Thoracic aorta (tissue), 2 donors: ENCODE data around the gene CTIF. TPM values are rescaled to one million over a fixed set of nuclear protein-coding genes. Genes with fewer than 3 reads are reported as not detected.

ENCODE experiments used
- ATAC-seq: fragments of 150-250 bp; one replicate; pipeline ENCODE4 v1.8.0; 2017; ENCODE audit warnings: low read depth; ENCODE audit not compliant: insufficient number of reproducible peaks, low FRiP score
- DNase-seq: peaks from one replicate; pipeline ENCODE4 v3.0.0-alpha.2; 2020; ENCODE audit warnings: low spot score
- H3K27ac ChIP-seq, 2 donors: fragments of 200-600 bp; sonication (generic); 1 replicate in 1 of 2; 2 replicates in 1 of 2; pipeline ENCODE4 v1.5.1; 2016; ENCODE audit warnings: mild to moderate bottlenecking in 2 of 2, moderate library complexity in 2 of 2
- H3K27me3 ChIP-seq: fragments of 200-600 bp; sonication (generic); replicated peaks from 2 replicates; pipeline ENCODE4 v1.6.0; 2016; ENCODE audit warnings: mild to moderate bottlenecking; ENCODE audit not compliant: insufficient read depth
- H3K36me3 ChIP-seq: fragments of 200-600 bp; sonication (generic); one replicate; pipeline ENCODE4 v1.5.1; 2016
- H3K4me1 ChIP-seq, 2 donors: fragments of 200-600 bp; sonication (generic); 1 replicate in 1 of 2; 2 replicates in 1 of 2; pipeline versions ENCODE4 v1.5.1 to v1.6.0; 2016; ENCODE audit warnings: low read depth in 2 of 2, mild to moderate bottlenecking in 1 of 2; ENCODE audit not compliant: control insufficient read depth in 1 of 2
- H3K4me3 ChIP-seq: fragments of 200-600 bp; sonication (generic); 2 replicates; pipeline ENCODE4 v1.5.1; 2016; ENCODE audit warnings: mild to moderate bottlenecking
- H3K9me3 ChIP-seq: fragments of 200-600 bp; sonication (generic); 2 replicates; pipeline ENCODE4 v1.5.1; 2016
- CTCF ChIP-seq: fragments of 200-600 bp; sonication (generic); IDR thresholded peaks from one replicate; pipeline ENCODE4 v1.5.1; 2019; ENCODE audit warnings: antibody characterized with exemption
- total RNA-seq, 2 donors: library from RNA; depleted of rRNA; stranded (reverse); fragments of >200 nt; gene quantifications; one replicate each; pipeline versions ENCODE4 v1.1.0 to v1.2.3, GENCODE V29; 2016

The CTIF gene
- total RNA-seq, 2 donors from 2014 or later, result 63.3 to 125 TPM

- peak overlapping the region; percentile 67 to 81 for H3K27ac ChIP-seq
- H3K4me3 ChIP-seq, result no peak overlapping the region
- H3K4me1 ChIP-seq, result peaks cover 45 to 94% of the 10 kb centered on the region in 2 donors
- H3K27me3 ChIP-seq, result no peaks in the 10 kb centered on the region
- DNase-seq (no peak), ATAC-seq (no peak)
- H3K9me3 ChIP-seq, result no peaks in the 10 kb centered on the region
- H3K36me3 ChIP-seq, result no peaks in the 10 kb centered on the region
- no peak for TF ChIP-seq CTCF
These were observed 263.1 kb downstream of the CTIF start for GRCh38 chr18:48801728-48802542.

- Histone ChIP-seq H3K4me1 (peaks cover 47 to 94% of the 10 kb centered on the region in 2 donors), H3K9me3 (no peaks in the 10 kb centered on the region), H3K27ac (peak overlapping the region; percentile 67 to 81), H3K4me3 (no peak overlapping the region), H3K36me3 (no peaks in the 10 kb centered on the region), H3K27me3 (no peaks in the 10 kb centered on the region)
- TF ChIP-seq CTCF, result no peak
- DNase-seq, result no peak
- ATAC-seq, result no peak
These were observed 263.9 kb downstream of the CTIF start for GRCh38 chr18:48802543-48803290.

DNA sequence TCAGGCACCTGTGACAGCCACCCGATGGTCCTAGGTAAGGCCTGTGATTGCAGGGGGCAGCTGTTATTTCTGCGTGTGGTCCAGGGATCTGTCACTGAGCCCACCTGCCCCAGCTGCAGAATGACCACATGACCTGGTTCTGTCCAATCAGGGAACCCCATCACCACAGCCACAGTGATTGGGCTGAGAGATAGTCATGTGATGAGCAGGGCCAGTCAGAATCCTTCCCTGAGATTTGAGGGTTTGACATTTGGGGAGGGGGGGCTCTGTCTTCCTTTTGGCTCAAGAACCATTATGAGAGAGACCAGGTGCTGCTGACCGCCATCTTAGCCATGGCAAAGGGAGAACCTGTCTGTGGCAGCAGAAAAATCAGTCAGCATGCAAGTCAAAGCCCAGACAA lies 264.7 kb downstream of the CTIF start:
- peak overlapping the region; percentile 67 to 81 for H3K27ac ChIP-seq
- no peak for TF ChIP-seq CTCF
- ATAC-seq, result no peak
- H3K4me1 ChIP-seq, result peaks cover 54 to 87% of the 10 kb centered on the region in 2 donors
- no peak for DNase-seq
- H3K9me3 ChIP-seq, result no peaks in the 10 kb centered on the region
- no peaks in the 10 kb centered on the region for H3K36me3 ChIP-seq
- no peak overlapping the region for H3K4me3 ChIP-seq
- no peaks in the 10 kb centered on the region for H3K27me3 ChIP-seq

- ATAC-seq, result no peak
- TF ChIP-seq CTCF, result no peak
- no peak for DNase-seq
- no peaks in the 10 kb centered on the region for H3K36me3 ChIP-seq
- H3K4me3 ChIP-seq, result no peak overlapping the region
- H3K27ac ChIP-seq, result peak overlapping the region; percentile 67 to 81
- H3K9me3 ChIP-seq, result no peaks in the 10 kb centered on the region
- H3K27me3 ChIP-seq, result no peaks in the 10 kb centered on the region
- H3K4me1 ChIP-seq, result peaks cover 59 to 90% of the 10 kb centered on the region in 2 donors
These were observed 265.4 kb downstream of the CTIF start for GRCh38 chr18:48803951-48804855.
